BLaER1 treated with 17β-estradiol and CSF1 and Interleukin-3, amounts not matched to agents 10 nM and 100 nM (cell line): Measurements from ENCODE around the gene RANBP9.
A peak's percentile ranks its signal among the peaks of the same experiment; 100 is the strongest.

ENCODE experiments used
- H3K27ac ChIP-seq, 11 experiments: shearing (Covaris generic); formaldehyde crosslinking; 2 replicates each; pipeline ENCODE4 v1.8.1; 2022
- H3K27me3 ChIP-seq, 11 experiments: shearing (Covaris generic); formaldehyde crosslinking; 2 replicates each; pipeline ENCODE4 v1.8.1; 2022
- H3K36me3 ChIP-seq, 11 experiments: shearing (Covaris generic); formaldehyde crosslinking; 2 replicates each; pipeline ENCODE4 v1.8.1; 2022
- H3K4me1 ChIP-seq, 10 experiments: shearing (Covaris generic); formaldehyde crosslinking; 2 replicates each; pipeline ENCODE4 v1.8.1; 2022
- H3K4me2 ChIP-seq, 11 experiments: shearing (Covaris generic); formaldehyde crosslinking; 2 replicates each; pipeline ENCODE4 v1.8.1; 2022
- H3K4me3 ChIP-seq, 10 experiments: shearing (Covaris generic); formaldehyde crosslinking; 2 replicates each; pipeline ENCODE4 v1.8.1; 2022
- H3K9ac ChIP-seq, 11 experiments: shearing (Covaris generic); formaldehyde crosslinking; 2 replicates each; pipeline ENCODE4 v1.8.1; 2022
- H3K9me3 ChIP-seq, 11 experiments: shearing (Covaris generic); formaldehyde crosslinking; replicated peaks in 1 of 11; 2 replicates each; pipeline ENCODE4 v1.8.1; 2022
- H4K20me1 ChIP-seq, 11 experiments: shearing (Covaris generic); formaldehyde crosslinking; 2 replicates each; pipeline ENCODE4 v1.8.1; 2022
- Cebpa-rat ChIP-seq, 11 experiments: shearing (Covaris generic); IDR thresholded peaks; 2 replicates each; pipeline ENCODE4 v1.8.1; 2022

The RANBP9 gene

DNA sequence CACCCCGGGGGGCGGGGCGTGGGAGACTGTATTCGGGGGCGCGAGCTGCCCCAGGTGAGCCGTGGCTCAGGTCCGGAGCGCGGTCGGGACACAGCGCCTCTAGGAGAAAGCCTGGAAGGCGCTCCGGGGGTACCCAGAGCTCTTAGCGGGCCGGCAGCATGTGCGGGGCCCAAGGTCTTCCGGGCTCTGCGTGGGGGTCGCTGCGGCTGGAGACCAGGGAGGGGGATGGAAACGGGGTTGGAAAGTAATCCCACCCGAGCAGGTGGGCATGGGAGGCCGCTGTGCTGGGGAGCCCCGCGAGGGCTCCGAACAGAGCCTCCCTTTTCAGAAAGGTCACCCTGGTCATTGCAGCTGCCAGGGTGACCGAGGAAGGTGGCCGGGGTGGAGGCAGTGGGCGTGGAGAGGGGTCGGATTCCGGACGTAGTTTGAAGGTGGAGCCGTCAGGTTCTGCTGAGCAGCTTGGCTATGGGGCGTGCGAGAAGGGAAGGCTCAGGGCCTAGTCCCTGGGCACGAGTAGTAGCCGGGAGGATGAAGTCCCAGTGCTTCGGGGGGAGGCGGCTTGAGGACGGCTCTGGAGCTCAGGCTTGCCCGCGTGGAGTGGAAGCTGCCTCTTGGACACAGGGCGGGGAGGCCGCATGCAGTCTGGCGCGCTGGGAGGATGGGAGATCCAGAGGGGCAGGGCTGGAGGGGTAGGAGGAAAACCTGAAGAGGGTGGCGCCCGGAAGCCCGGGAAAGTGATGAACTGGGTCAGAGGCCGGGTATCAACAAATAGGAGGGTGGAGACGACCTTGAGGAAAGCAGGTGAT, 136.9 kb downstream of the RANBP9 start, which contains the start of gene SIRT5:
TSS of gene SIRT5 (plus strand) at position 31 of the 806 bp plus-strand sequence. CDS start 9,510 bp downstream, outside the sequence.
- no peak for TF ChIP-seq Cebpa-rat (IDR thresholded peaks at IDR 0.05)
- Histone ChIP-seq H3K9me3 (peaks cover 0 to 7% (median 0%) of the 10 kb centered on the region in 11 experiments; a peak in 6 of 22 replicates), H3K27ac (peak within 1 kb of the TSS; percentile 77 to 99 (median 96)), H3K4me1 (peaks cover 9 to 16% (median 14%) of the 10 kb centered on the region in 10 experiments), H3K9ac (peak within 1 kb of the TSS; percentile 89 to 98 (median 95)), H3K4me2 (peak within 1 kb of the TSS; percentile 78 to 97 (median 91)), H3K4me3 (peak within 1 kb of the TSS; percentile 71 to 95 (median 88)), H4K20me1 (no peaks in the 10 kb centered on the region), H3K27me3 (no peaks in the 10 kb centered on the region), H3K36me3 (peaks cover 0 to 5% (median 0%) of the 10 kb centered on the region in 11 experiments; a peak in 1 of 22 replicates)

DNA sequence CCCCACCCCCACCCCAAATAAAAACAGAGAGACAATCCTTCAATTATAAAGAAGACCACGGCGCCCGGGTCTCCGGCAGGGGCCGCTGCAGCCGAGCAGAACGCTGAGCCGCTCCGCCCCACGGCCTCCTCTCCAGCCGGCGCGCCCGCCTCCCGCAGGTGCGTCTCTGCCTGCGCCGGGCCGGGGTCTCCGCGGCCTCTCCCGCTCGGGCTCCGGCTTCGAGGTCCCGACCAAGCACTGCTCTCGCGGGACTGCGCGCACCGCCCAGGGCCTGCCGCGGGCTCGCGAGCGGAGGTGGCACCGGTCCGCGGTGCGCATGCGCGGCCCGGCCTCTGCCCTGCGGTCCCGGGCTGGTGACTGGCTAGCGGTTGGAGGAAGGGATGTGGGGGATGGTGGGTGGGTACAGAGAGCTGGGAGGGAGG, 137.5 kb downstream of the RANBP9 start:
- no peak for TF ChIP-seq Cebpa-rat (IDR thresholded peaks at IDR 0.05)
- Histone ChIP-seq H3K4me3 (peak overlapping the region; percentile 71 to 95 (median 88)), H3K9ac (peak overlapping the region; percentile 89 to 98 (median 95)), H3K27me3 (no peaks in the 10 kb centered on the region), H3K9me3 (peaks cover 0 to 7% (median 0%) of the 10 kb centered on the region in 11 experiments; a peak in 6 of 22 replicates), H4K20me1 (no peaks in the 10 kb centered on the region), H3K4me1 (peaks cover 9 to 15% (median 14%) of the 10 kb centered on the region in 10 experiments), H3K27ac (peak overlapping the region; percentile 77 to 99 (median 96)), H3K36me3 (peaks cover 0 to 3% (median 0%) of the 10 kb centered on the region in 11 experiments; a peak in 1 of 22 replicates), H3K4me2 (peak overlapping the region in 10 of 11 experiments; percentile 78 to 97 (median 90); a peak in 18 of 22 replicates)

DNA sequence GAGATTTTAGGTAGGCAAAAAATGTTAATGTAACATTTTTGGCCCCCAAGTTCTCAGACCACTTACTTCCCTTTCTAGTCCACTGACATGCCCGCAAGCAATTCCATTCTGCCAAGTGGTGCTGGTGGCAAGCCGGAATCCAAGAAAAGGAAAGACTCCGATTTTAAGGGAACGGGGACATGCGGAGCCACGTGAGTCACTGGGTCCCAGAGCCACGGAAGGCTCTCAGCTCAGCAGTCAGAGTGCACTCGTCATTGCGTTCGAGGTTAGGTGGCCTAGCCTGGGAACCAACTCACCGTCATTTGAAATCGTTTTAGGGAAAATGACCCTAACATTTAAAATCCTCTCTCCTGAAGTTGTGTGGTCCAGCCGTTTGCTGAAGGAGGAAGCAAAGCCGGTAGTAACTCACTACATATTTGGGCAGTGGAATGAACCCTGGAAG, 137.9 kb downstream of the RANBP9 start:
- Histone ChIP-seq H3K27me3 (no peaks in the 10 kb centered on the region), H3K4me1 (peaks cover 9 to 15% (median 14%) of the 10 kb centered on the region in 10 experiments), H3K4me3 (peak overlapping the region; percentile 71 to 95 (median 88)), H4K20me1 (no peaks in the 10 kb centered on the region), H3K9me3 (peaks cover 0 to 7% (median 0%) of the 10 kb centered on the region in 11 experiments; a peak in 6 of 22 replicates), H3K9ac (peak overlapping the region; percentile 89 to 98 (median 95)), H3K36me3 (no peaks in the 10 kb centered on the region; a peak in 1 of 22 replicates), H3K4me2 (peak overlapping the region; percentile 77 to 97 (median 91)), H3K27ac (peak overlapping the region; percentile 77 to 99 (median 96))
- TF ChIP-seq Cebpa-rat (IDR thresholded peaks at IDR 0.05), result no peak

DNA sequence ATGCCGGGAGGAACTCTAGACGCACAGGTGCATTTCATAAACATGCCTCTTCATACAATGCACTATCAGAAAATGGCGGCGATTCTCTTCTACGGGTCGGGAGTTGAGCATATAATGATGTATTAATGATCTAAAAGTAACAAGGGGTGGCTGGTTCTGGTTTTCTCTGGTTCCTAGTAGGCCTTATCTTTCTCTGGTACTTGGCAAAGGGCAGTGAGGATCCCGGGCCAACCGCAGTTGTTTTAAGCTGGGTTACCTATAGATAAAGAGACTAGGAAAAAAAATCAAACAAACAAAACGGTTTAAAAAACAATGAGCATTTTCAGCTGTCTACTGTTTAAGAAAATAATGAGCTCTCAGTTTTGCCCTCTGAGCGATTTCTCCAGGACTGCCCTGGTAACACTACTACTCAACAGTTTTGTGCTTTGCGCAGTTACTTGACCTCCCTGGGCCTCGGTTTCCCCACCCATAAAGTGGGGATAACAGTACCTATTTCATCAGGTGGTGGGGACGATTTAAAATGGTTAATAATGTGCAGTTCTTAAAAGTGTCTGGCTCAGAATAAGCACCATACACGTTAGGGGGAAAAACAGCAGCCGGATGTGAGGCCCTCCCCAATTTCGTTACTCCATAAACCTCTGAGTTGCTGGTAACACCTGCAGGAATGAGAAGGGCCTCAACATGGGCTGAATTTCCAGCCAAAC, 138.5 kb downstream of the RANBP9 start:
- peaks cover 9 to 15% (median 14%) of the 10 kb centered on the region in 10 experiments for H3K4me1 ChIP-seq
- H4K20me1 ChIP-seq, result no peaks in the 10 kb centered on the region
- H3K27me3 ChIP-seq, result no peaks in the 10 kb centered on the region
- H3K27ac ChIP-seq, result peak overlapping the region in 10 of 11 experiments; percentile 92 to 99 (median 96); a peak in 21 of 22 replicates
- H3K9ac ChIP-seq, result peak overlapping the region; percentile 89 to 98 (median 95); a peak in 21 of 22 replicates
- no peaks in the 10 kb centered on the region for H3K36me3 ChIP-seq
- H3K4me2 ChIP-seq, result peak overlapping the region; percentile 77 to 97 (median 91)
- TF ChIP-seq Cebpa-rat (IDR thresholded peaks at IDR 0.05), result no peak
- peak overlapping the region; percentile 71 to 95 (median 88) for H3K4me3 ChIP-seq
- peaks cover 0 to 4% (median 0%) of the 10 kb centered on the region in 11 experiments; a peak in 6 of 22 replicates for H3K9me3 ChIP-seq

DNA sequence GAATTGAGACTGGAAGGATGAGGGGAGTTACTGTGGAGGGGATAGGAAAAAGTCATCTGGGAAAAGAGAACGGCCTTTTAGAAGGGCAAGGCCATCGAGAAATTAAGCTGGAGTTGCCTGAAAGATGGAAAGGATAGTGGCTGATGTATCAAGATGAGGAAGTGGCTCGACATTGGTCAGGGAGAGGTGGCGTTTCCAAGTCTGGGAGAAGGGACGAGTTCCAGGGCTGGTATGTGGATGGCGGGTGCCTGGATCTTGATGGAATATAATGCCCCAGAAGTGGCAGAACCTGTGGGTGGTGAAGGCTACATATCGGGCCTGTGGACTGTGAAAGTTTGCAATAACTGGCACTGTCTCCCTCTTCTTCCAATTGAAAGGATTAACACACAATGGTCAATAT, 139.4 kb downstream of the RANBP9 start:
- no peaks in the 10 kb centered on the region for H3K36me3 ChIP-seq
- H3K4me1 ChIP-seq, result peaks cover 9 to 15% (median 14%) of the 10 kb centered on the region in 10 experiments
- no peak overlapping the region for H3K9ac ChIP-seq
- no peaks in the 10 kb centered on the region for H4K20me1 ChIP-seq
- no peaks in the 10 kb centered on the region for H3K27me3 ChIP-seq
- no peak overlapping the region for H3K4me2 ChIP-seq
- no peak overlapping the region for H3K4me3 ChIP-seq
- peaks cover 0 to 4% (median 0%) of the 10 kb centered on the region in 11 experiments; a peak in 4 of 22 replicates for H3K9me3 ChIP-seq
- TF ChIP-seq Cebpa-rat (IDR thresholded peaks at IDR 0.05), result no peak
- no peak overlapping the region for H3K27ac ChIP-seq
